Measurements from ENCODE around the gene WAS. TPM values are rescaled to one million over a fixed set of nuclear protein-coding genes. Genes with fewer than 3 reads are reported as not detected.

The WAS gene
- total and polyA plus RNA-seq, 2 of the 8 experiments (the other 6 are each of a cell fraction or from before 2014, with no cell fraction given), result 0.63 to 0.65 TPM

DNA sequence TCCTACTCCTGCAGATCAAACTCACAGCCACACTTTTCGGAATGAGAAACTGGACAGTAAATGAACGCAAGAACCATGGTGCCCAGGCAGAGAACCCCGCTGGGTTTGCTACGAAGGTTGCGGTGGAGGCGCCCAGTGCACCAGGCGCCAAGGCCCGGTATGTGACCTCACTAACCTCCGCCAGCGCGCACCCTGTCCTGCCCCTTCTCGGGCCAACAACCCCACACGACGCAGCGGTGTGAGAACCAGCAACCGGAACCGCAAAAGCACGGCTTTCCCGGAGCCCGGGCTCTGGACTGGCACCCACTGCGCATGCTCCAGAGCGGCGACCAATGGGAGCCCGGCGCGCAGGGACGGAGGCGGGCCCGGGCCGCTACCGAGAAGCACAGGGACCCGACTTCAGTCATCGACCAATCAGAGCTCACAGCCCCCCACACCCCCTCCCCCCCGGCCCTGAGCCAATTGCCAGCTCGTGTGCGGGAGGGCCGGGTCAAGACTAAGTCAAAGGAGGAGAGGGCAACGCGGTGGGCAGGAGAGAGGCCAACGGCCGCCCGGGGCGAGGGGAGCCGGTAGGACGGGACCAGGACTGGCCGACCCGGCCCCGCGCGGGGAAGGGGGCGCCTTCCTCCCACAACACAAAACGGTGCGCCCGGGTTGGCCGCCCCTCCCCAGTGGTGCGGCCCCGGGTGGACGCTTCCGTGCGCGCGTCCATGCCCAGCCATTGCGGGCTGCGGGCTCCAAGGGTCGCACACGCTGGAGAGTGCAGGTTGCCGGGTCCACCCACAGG is 7.3 kb upstream of the WAS start (continued):
- no peak for TF ChIP-seq KDM5A (IDR thresholded peaks at IDR 0.05; ENCODE audit: low read length)
- no peak for TF ChIP-seq SUZ12 (IDR thresholded peaks at IDR 0.05; ENCODE audit: low read length)
- no peak for TF ChIP-seq CBX5 (IDR thresholded peaks at IDR 0.05; ENCODE audit: low read depth, low read length)
- TF ChIP-seq POLR2AphosphoS5 (IDR thresholded peaks at IDR 0.05; ENCODE audit: low read depth, low read length), result peak; percentile 53; the same call in 1 of the 2 replicates
- TF ChIP-seq, protein P1, sequence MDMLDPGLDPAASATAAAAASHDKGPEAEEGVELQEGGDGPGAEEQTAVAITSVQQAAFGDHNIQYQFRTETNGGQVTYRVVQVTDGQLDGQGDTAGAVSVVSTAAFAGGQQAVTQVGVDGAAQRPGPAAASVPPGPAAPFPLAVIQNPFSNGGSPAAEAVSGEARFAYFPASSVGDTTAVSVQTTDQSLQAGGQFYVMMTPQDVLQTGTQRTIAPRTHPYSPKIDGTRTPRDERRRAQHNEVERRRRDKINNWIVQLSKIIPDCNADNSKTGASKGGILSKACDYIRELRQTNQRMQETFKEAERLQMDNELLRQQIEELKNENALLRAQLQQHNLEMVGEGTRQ (IDR thresholded peaks at IDR 0.05; ENCODE audit: low read length), result no peak
- no peak for TF ChIP-seq SIX5 (IDR thresholded peaks at IDR 0.05; ENCODE audit: low read depth, low read length)
- peak; percentile 38; the same call in 1 of the 2 replicates for TF ChIP-seq CHD2 (IDR thresholded peaks at IDR 0.05; ENCODE audit: low read length)
- TF ChIP-seq KDM4A (IDR thresholded peaks at IDR 0.05; ENCODE audit: low read depth, low read length, severe bottlenecking), result peak; percentile 58
- TF ChIP-seq KDM1A (IDR thresholded peaks at IDR 0.05; ENCODE audit: borderline replicate concordance, low read length), result no peak
- no peak for TF ChIP-seq JUND (IDR thresholded peaks at IDR 0.05; ENCODE audit: low read length)
- TF ChIP-seq CHD1 (IDR thresholded peaks at IDR 0.05; ENCODE audit: low read depth, low read length), result no peak
- TF ChIP-seq, protein P2, sequence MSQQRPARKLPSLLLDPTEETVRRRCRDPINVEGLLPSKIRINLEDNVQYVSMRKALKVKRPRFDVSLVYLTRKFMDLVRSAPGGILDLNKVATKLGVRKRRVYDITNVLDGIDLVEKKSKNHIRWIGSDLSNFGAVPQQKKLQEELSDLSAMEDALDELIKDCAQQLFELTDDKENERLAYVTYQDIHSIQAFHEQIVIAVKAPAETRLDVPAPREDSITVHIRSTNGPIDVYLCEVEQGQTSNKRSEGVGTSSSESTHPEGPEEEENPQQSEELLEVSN (IDR thresholded peaks at IDR 0.05), result no peak
- no peak for TF ChIP-seq GTF2F1 (IDR thresholded peaks at IDR 0.05; ENCODE audit: borderline replicate concordance, low read depth, low read length)
- TF ChIP-seq RNF2 (IDR thresholded peaks at IDR 0.05; ENCODE audit: borderline replicate concordance, low read depth, low read length, missing control alignments, poor library complexity, severe bottlenecking), result no peak
- TF ChIP-seq, protein P3, sequence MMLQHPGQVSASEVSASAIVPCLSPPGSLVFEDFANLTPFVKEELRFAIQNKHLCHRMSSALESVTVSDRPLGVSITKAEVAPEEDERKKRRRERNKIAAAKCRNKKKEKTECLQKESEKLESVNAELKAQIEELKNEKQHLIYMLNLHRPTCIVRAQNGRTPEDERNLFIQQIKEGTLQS (IDR thresholded peaks at IDR 0.05; ENCODE audit: insufficient read depth, low read depth, low read length), result no peak
- no peak for TF ChIP-seq EZH2 (IDR thresholded peaks at IDR 0.05; ENCODE audit: low read depth, low read length, severe bottlenecking)
- TF ChIP-seq HDAC2 (IDR thresholded peaks at IDR 0.05; ENCODE audit: borderline replicate concordance in 1 of 2, low read depth in 2 of 2, low read length in 2 of 2), result no peak
- TF ChIP-seq TBP (IDR thresholded peaks at IDR 0.05; ENCODE audit: low read depth, low read length), result peak; percentile 52
- no peak for TF ChIP-seq SIRT6 (IDR thresholded peaks at IDR 0.05; ENCODE audit: low read length)
- TF ChIP-seq BCL11A (IDR thresholded peaks at IDR 0.05; ENCODE audit: low read depth in 2 of 2, low read length in 2 of 2), result no peak
- no peak for TF ChIP-seq EP300 (IDR thresholded peaks at IDR 0.05; ENCODE audit: borderline replicate concordance in 1 of 2, low read depth in 2 of 2, low read length in 2 of 2)

Data from H1 (cell line).